ENCODE data around the gene HSPBP1. TPM values are rescaled to one million over a fixed set of nuclear protein-coding genes. Genes with fewer than 3 reads are reported as not detected.

The HSPBP1 gene
- total RNA-seq, 2 donors from 2014 or later: 12.5 to 51.1 TPM

- DNase-seq (no peak), ATAC-seq (no peak)
- Histone ChIP-seq H3K36me3 (replicated peaks in 1 of 2; ENCODE audit: insufficient read depth in 1 of 2, low read depth in 2 of 2) (no peaks in the 10 kb centered on the region), H3K9me3 (no peaks in the 10 kb centered on the region), H3K4me3 (no peak overlapping the region), H3K4me1 (peaks cover 10% of the 10 kb centered on the region), H3K27ac (no peak overlapping the region), H3K27me3 (no peaks in the 10 kb centered on the region)
- WGBS, 2 donors: 81 to 85% methylated on average over 6 to 10 of the region's 10 CpGs
- intact Hi-C loops (cut with DNase I): loop anchor here (10.0 kb wide), 1 partner anchor 85 kb away; the partner anchor contains the start of genes RPL28 and TMEM238
- no peak for TF ChIP-seq CTCF (IDR thresholded peaks at IDR 0.05)
- TF ChIP-seq POLR2A (IDR thresholded peaks at IDR 0.05): no peak
Measured at GRCh38 chr19:55299991-55300390, 20.1 kb upstream of the HSPBP1 start.

GRCh38 chr19:55297267-55297666 lies 17.4 kb upstream of the HSPBP1 start:
- no peak for TF ChIP-seq POLR2A (IDR thresholded peaks at IDR 0.05)
- no peak for TF ChIP-seq CTCF (IDR thresholded peaks at IDR 0.05)
- no peaks in the 10 kb centered on the region for H3K27me3 ChIP-seq
- ATAC-seq: no peak
- no peaks in the 10 kb centered on the region for H3K9me3 ChIP-seq
- 82 to 86% methylated on average over 9 to 10 of the region's 10 CpGs for WGBS, 2 donors
- peaks cover 10% of the 10 kb centered on the region for H3K4me1 ChIP-seq
- H3K4me3 ChIP-seq: no peak overlapping the region
- intact Hi-C loops (cut with DNase I): no loop called here
- DNase-seq: no peak
- H3K36me3 ChIP-seq (replicated peaks in 1 of 2; ENCODE audit: insufficient read depth in 1 of 2, low read depth in 2 of 2): no peaks in the 10 kb centered on the region
- H3K27ac ChIP-seq: no peak overlapping the region

DNA sequence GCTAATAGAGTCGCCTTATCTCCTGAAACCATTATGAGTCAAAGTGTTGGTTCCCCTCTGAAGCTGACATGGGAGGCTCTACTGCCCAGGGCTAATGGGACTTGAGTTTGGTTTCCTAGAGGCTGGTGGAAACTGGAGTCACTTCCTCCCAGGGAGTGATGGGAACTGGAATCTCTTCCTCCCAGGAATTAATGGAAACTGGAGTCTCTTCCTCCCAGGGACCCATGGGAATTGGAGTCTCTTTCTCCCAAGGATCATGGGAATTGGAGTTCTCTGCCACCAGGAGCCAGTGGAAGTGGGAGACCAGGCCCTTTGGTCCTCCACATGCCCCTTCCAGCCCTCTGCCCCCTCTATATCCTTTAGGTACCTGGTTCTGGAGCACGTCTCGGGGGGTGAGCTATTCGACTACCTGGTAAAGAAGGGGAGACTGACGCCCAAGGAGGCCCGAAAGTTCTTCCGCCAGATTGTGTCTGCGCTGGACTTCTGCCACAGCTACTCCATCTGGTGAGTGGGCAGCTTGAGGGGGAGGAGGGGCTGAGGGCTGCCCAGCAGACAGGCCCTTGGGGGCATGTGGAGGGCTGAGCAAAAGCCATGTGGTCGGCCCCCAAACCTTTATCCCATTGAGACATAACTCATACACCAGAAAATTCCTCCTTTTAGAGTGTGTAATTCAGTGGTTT lies 9.3 kb upstream of the HSPBP1 start:
- no peak overlapping the region for H3K4me3 ChIP-seq
- no peaks in the 10 kb centered on the region for H3K9me3 ChIP-seq
- no peaks in the 10 kb centered on the region for H3K4me1 ChIP-seq
- H3K36me3 ChIP-seq (replicated peaks in 1 of 2; ENCODE audit: insufficient read depth in 1 of 2, low read depth in 2 of 2): no peaks in the 10 kb centered on the region
- WGBS, 2 donors: 90% methylated on average over 7 to 9 of the region's 9 CpGs
- TF ChIP-seq POLR2A (IDR thresholded peaks at IDR 0.05) (no peak), CTCF (IDR thresholded peaks at IDR 0.05) (no peak)
- ATAC-seq: no peak
- H3K27ac ChIP-seq: no peak overlapping the region
- intact Hi-C loops (cut with DNase I): no loop called here
- H3K27me3 ChIP-seq: no peaks in the 10 kb centered on the region
- DNase-seq: no peak

GRCh38 chr19:55287361-55288079 lies 7.6 kb upstream of the HSPBP1 start:
- no peaks in the 10 kb centered on the region for H3K36me3 ChIP-seq (replicated peaks in 1 of 2; ENCODE audit: insufficient read depth in 1 of 2, low read depth in 2 of 2)
- intact Hi-C loops (cut with DNase I): no loop called here
- no peak for DNase-seq
- no peak for ATAC-seq
- no peak overlapping the region for H3K4me3 ChIP-seq
- H3K9me3 ChIP-seq: no peaks in the 10 kb centered on the region
- no peaks in the 10 kb centered on the region for H3K27me3 ChIP-seq
- TF ChIP-seq CTCF (IDR thresholded peaks at IDR 0.05): no peak
- no peak for TF ChIP-seq POLR2A (IDR thresholded peaks at IDR 0.05)
- no peak overlapping the region for H3K27ac ChIP-seq
- no peaks in the 10 kb centered on the region for H3K4me1 ChIP-seq
- WGBS, 2 donors: 76 to 100% methylated on average over 4 to 21 of the region's 21 CpGs
